ENCODE results near the gene CXCL11.
"Not testable (repeated sequence)": the region's sequence is repeated elsewhere in the genome, so short reads cannot be mapped to it uniquely, and the experiment has no call there.

Gene CXCL11

GRCh38 chr4:76035799-76036380 is at the start of gene CXCL11:
Gene CXCL11, minus strand, starts transcription at chr4:76036070. Its CDS starts 83 bp downstream, at chr4:76035987.
- intact Hi-C loops (cut with DNase I) = no loop called here
- DNase-seq = no peak

- no peak for DNase-seq
Measured at GRCh38 chr4:76084542-76084941, 48.7 kb upstream of the CXCL11 start.

GRCh38 chr4:76083386-76083988 is 47.6 kb upstream of the CXCL11 start:
- no peak for DNase-seq
- intact Hi-C loops (cut with DNase I) = no loop called here

More at GRCh38 chr4:76084542-76084941, 48.7 kb upstream of the CXCL11 start:
- intact Hi-C loops (cut with DNase I) = no loop called here

- no peak for DNase-seq
- intact Hi-C loops (cut with DNase I) = no loop called here
Measured at GRCh38 chr4:76078033-76078613, 42.3 kb upstream of the CXCL11 start.

GRCh38 chr4:76074993-76075600 is 39.2 kb upstream of the CXCL11 start:
- intact Hi-C loops (cut with DNase I) = no loop called here
- DNase-seq = no peak

GRCh38 chr4:76074468-76074867 is 38.6 kb upstream of the CXCL11 start, which contains the start of gene ART3:
Gene ART3, plus strand, starts transcription at chr4:76074709. Its CDS starts 1,181 bp downstream, at chr4:76075890.
- DNase-seq = no peak
- intact Hi-C loops (cut with DNase I) = no loop called here

- intact Hi-C loops (cut with DNase I) = no loop called here
- DNase-seq = no peak
Measured at GRCh38 chr4:76072760-76073159, 36.9 kb upstream of the CXCL11 start.

- intact Hi-C loops (cut with DNase I) = loop anchor here (1.0 to 5.0 kb wide), 2 partner anchors 71 to 150 kb away; no protein-coding TSS in a partner anchor
- peak in 9 of 10 donors; percentile 31 to 93 (median 71) for DNase-seq
Measured at GRCh38 chr4:76067652-76068286, 31.9 kb upstream of the CXCL11 start.

GRCh38 chr4:76066546-76066945 is 30.7 kb upstream of the CXCL11 start:
- DNase-seq = peak in 1 of 10 donors; percentile 72
- intact Hi-C loops (cut with DNase I) = loop anchor here (5.0 kb wide), 1 partner anchor 149 kb away; no protein-coding TSS in a partner anchor

- no peak for DNase-seq
- intact Hi-C loops (cut with DNase I) = no loop called here
Measured at GRCh38 chr4:76061982-76062381, 26.1 kb upstream of the CXCL11 start.

GRCh38 chr4:76061421-76061820 is 25.6 kb upstream of the CXCL11 start:
- intact Hi-C loops (cut with DNase I) = no loop called here
- DNase-seq = no peak

- intact Hi-C loops (cut with DNase I) = no loop called here
- DNase-seq = no peak
Measured at GRCh38 chr4:76060506-76060905, 24.6 kb upstream of the CXCL11 start.

GRCh38 chr4:76059750-76060149 is 23.9 kb upstream of the CXCL11 start:
- intact Hi-C loops (cut with DNase I) = no loop called here
- no peak for DNase-seq

GRCh38 chr4:76058888-76059426 is 23.1 kb upstream of the CXCL11 start:
- intact Hi-C loops (cut with DNase I) = no loop called here
- no peak for DNase-seq

- intact Hi-C loops (cut with DNase I) = no loop called here
- no peak for DNase-seq
Measured at GRCh38 chr4:76058302-76058701, 22.4 kb upstream of the CXCL11 start.

GRCh38 chr4:76055421-76055820 is 19.6 kb upstream of the CXCL11 start:
- intact Hi-C loops (cut with DNase I) = no loop called here
- DNase-seq = no peak

GRCh38 chr4:76055016-76055415 is 19.1 kb upstream of the CXCL11 start:
- intact Hi-C loops (cut with DNase I) = no loop called here
- DNase-seq = no peak

GRCh38 chr4:76053730-76054129 is 17.9 kb upstream of the CXCL11 start:
- DNase-seq = no peak
- intact Hi-C loops (cut with DNase I) = no loop called here

GRCh38 chr4:76050560-76051050 is 14.7 kb upstream of the CXCL11 start:
- peak in 1 of 10 donors; percentile 52 for DNase-seq
- intact Hi-C loops (cut with DNase I) = not testable (repeated sequence)

GRCh38 chr4:76049860-76050416 is 14.1 kb upstream of the CXCL11 start:
- DNase-seq; intact Hi-C loops (cut with DNase I): not testable (repeated sequence)

Measured in posterior cingulate gyrus (tissue), 11 donors.